GM12878 (cell line): Measurements from ENCODE around the gene HSCB. TPM values are rescaled to one million over a fixed set of nuclear protein-coding genes. Genes with fewer than 3 reads are reported as not detected.

Experiments
- polyA plus RNA-seq, 11 experiments: library from polyadenylated mRNA; depleted of rRNA in 4 of 11; unstranded in 6 of 11; stranded (reverse) in 5 of 11; fragments of >200 nt; fragmentation: Nextera tagmentation in 4 of 11; fragmentation: Illumina TruSeq in 1 of 11; extraction: Ambion mirVana in 4 of 11; extraction: Trizol in 1 of 11; gene quantifications; 1 replicate in 1 of 11; 2 replicates in 10 of 11; pipeline versions ENCODE4 v1.2.1 to v1.2.3, GENCODE V29; 2011 to 2016; ENCODE audit warnings: inconsistent platforms in 2 of 11, missing spikeins in 2 of 11, low read depth in 1 of 11
- total RNA-seq, 4 experiments: library from RNA; depleted of rRNA in 3 of 4; stranded (reverse); fragments of >200 nt in 3 of 4; fragmentation: Illumina TruSeq in 1 of 4; extraction: Trizol in 1 of 4; gene quantifications; 2 replicates each; pipeline versions ENCODE4 v1.2.1 to v1.2.3, GENCODE V29; 2013 to 2021

Gene HSCB
- total and polyA plus RNA-seq, 10 of the 15 experiments (the other 5 are each of a cell fraction or from before 2014, with no cell fraction given): 10.6 to 28.4 (median 20.8) TPM

Other genes starting within 250 kb of the HSCB start
- gene TTC28, start 62.2 kb upstream of the HSCB start, total RNA-seq (2014; rRNA removed): 2.1 and 3.0 TPM in 2 replicates
- 1.3 and 1.6 TPM in 2 replicates for gene TTC28, start 62.2 kb upstream of the HSCB start, total RNA-seq (2014; rRNA removed; fragmentation: Illumina TruSeq; extraction: Trizol)
- 5.8 and 8.4 TPM in 2 replicates for gene TTC28, start 62.2 kb upstream of the HSCB start, total RNA-seq (2021)
- gene TTC28, start 62.2 kb upstream of the HSCB start, polyA plus RNA-seq (2011; rRNA removed): 0.12 and 0.15 TPM in 2 replicates
- 1.3 and 5.5 TPM in 2 replicates for gene TTC28, start 62.2 kb upstream of the HSCB start, polyA plus RNA-seq (2014; fragmentation: Illumina TruSeq; extraction: Trizol)
- gene TTC28, start 62.2 kb upstream of the HSCB start, polyA plus RNA-seq (2014; fragmentation: Nextera tagmentation; extraction: Ambion mirVana): under 1 TPM; 0.22 to 0.32 TPM
- gene TTC28, start 62.2 kb upstream of the HSCB start, polyA plus RNA-seq (2014; rRNA removed): 0.87 and 1.1 TPM in 2 replicates
- 1 to 10 TPM; 2.3 TPM for gene TTC28, start 62.2 kb upstream of the HSCB start, polyA plus RNA-seq (2016; fragmentation: Nextera tagmentation; extraction: Ambion mirVana)
- 17.8 and 20.7 TPM in 2 replicates for gene CHEK2, start 219 bp upstream of the HSCB start, total RNA-seq (2014; rRNA removed)
- 22.9 and 25.6 TPM in 2 replicates for gene CHEK2, start 219 bp upstream of the HSCB start, total RNA-seq (2014; rRNA removed; fragmentation: Illumina TruSeq; extraction: Trizol)
- gene CHEK2, start 219 bp upstream of the HSCB start, total RNA-seq (2021): 18.4 and 29.9 TPM in 2 replicates
- gene CHEK2, start 219 bp upstream of the HSCB start, polyA plus RNA-seq (2011; rRNA removed): 59.7 and 61.5 TPM in 2 replicates
- 27.7 and 36.9 TPM in 2 replicates for gene CHEK2, start 219 bp upstream of the HSCB start, polyA plus RNA-seq (2014; fragmentation: Illumina TruSeq; extraction: Trizol)
- gene CHEK2, start 219 bp upstream of the HSCB start, polyA plus RNA-seq (2014; fragmentation: Nextera tagmentation; extraction: Ambion mirVana): 10 to 100 TPM; 31.1 to 31.4 TPM
- gene CHEK2, start 219 bp upstream of the HSCB start, polyA plus RNA-seq (2014; rRNA removed): 21.3 and 22.5 TPM in 2 replicates
- gene CHEK2, start 219 bp upstream of the HSCB start, polyA plus RNA-seq (2016; fragmentation: Nextera tagmentation; extraction: Ambion mirVana): 10 to 100 TPM; 15.7 to 18.5 TPM
- gene CCDC117, start 30.7 kb downstream of the HSCB start, total RNA-seq (2014; rRNA removed): 18.0 and 21.2 TPM in 2 replicates
- 21.7 TPM in 2 replicates for gene CCDC117, start 30.7 kb downstream of the HSCB start, total RNA-seq (2014; rRNA removed; fragmentation: Illumina TruSeq; extraction: Trizol)
- gene CCDC117, start 30.7 kb downstream of the HSCB start, total RNA-seq (2021): 19.5 and 24.2 TPM in 2 replicates
- 24.6 and 49.9 TPM in 2 replicates for gene CCDC117, start 30.7 kb downstream of the HSCB start, polyA plus RNA-seq (2011; rRNA removed)
- 22.2 and 26.1 TPM in 2 replicates for gene CCDC117, start 30.7 kb downstream of the HSCB start, polyA plus RNA-seq (2014; fragmentation: Illumina TruSeq; extraction: Trizol)
- gene CCDC117, start 30.7 kb downstream of the HSCB start, polyA plus RNA-seq (2014; fragmentation: Nextera tagmentation; extraction: Ambion mirVana): 1 to 10 TPM; 6.3 to 8.3 TPM
- 11.7 and 12.8 TPM in 2 replicates for gene CCDC117, start 30.7 kb downstream of the HSCB start, polyA plus RNA-seq (2014; rRNA removed)
- gene CCDC117, start 30.7 kb downstream of the HSCB start, polyA plus RNA-seq (2016; fragmentation: Nextera tagmentation; extraction: Ambion mirVana): 10 to 100 TPM; 31.7 to 32.2 TPM
- 234 and 238 TPM in 2 replicates for gene XBP1, start 58.5 kb downstream of the HSCB start, total RNA-seq (2014; rRNA removed)
- gene XBP1, start 58.5 kb downstream of the HSCB start, total RNA-seq (2014; rRNA removed; fragmentation: Illumina TruSeq; extraction: Trizol): 134 and 138 TPM in 2 replicates
- gene XBP1, start 58.5 kb downstream of the HSCB start, total RNA-seq (2021): 141 and 149 TPM in 2 replicates
- 93.1 and 96.5 TPM in 2 replicates for gene XBP1, start 58.5 kb downstream of the HSCB start, polyA plus RNA-seq (2011; rRNA removed)
- gene XBP1, start 58.5 kb downstream of the HSCB start, polyA plus RNA-seq (2014; fragmentation: Illumina TruSeq; extraction: Trizol): 165 and 186 TPM in 2 replicates
- 10 to 100 TPM; 44.5 to 67.3 TPM for gene XBP1, start 58.5 kb downstream of the HSCB start, polyA plus RNA-seq (2014; fragmentation: Nextera tagmentation; extraction: Ambion mirVana)
- gene XBP1, start 58.5 kb downstream of the HSCB start, polyA plus RNA-seq (2014; rRNA removed): 149 and 183 TPM in 2 replicates
- gene XBP1, start 58.5 kb downstream of the HSCB start, polyA plus RNA-seq (2016; fragmentation: Nextera tagmentation; extraction: Ambion mirVana): 100 to 1,000 TPM; 276 to 313 TPM
- 0.98 and 1.1 TPM in 2 replicates for gene ZNRF3, start 141.5 kb downstream of the HSCB start, total RNA-seq (2014; rRNA removed)
- gene ZNRF3, start 141.5 kb downstream of the HSCB start, total RNA-seq (2014; rRNA removed; fragmentation: Illumina TruSeq; extraction: Trizol): 0.46 and 0.49 TPM in 2 replicates
- gene ZNRF3, start 141.5 kb downstream of the HSCB start, total RNA-seq (2021): 1.5 and 1.9 TPM in 2 replicates
- 2.4 TPM in 2 replicates for gene ZNRF3, start 141.5 kb downstream of the HSCB start, polyA plus RNA-seq (2011; rRNA removed)
- gene ZNRF3, start 141.5 kb downstream of the HSCB start, polyA plus RNA-seq (2014; fragmentation: Illumina TruSeq; extraction: Trizol): 0.43 and 0.52 TPM in 2 replicates
- gene ZNRF3, start 141.5 kb downstream of the HSCB start, polyA plus RNA-seq (2014; fragmentation: Nextera tagmentation; extraction: Ambion mirVana): under 1 TPM; 0.10 to 0.13 TPM
- 1.1 and 1.2 TPM in 2 replicates for gene ZNRF3, start 141.5 kb downstream of the HSCB start, polyA plus RNA-seq (2014; rRNA removed)
- gene ZNRF3, start 141.5 kb downstream of the HSCB start, polyA plus RNA-seq (2016; fragmentation: Nextera tagmentation; extraction: Ambion mirVana): under 1 TPM; 0.05 to 0.20 TPM